ENCODE data around the gene HLA-C.

- TF ChIP-seq EZH2phosphoT487 (IDR thresholded peaks at IDR 0.05; ENCODE audit: insufficient read depth, low read depth) = no peak
- TF ChIP-seq EZH2 (IDR thresholded peaks at IDR 0.05; ENCODE audit: insufficient read depth, poor library complexity, severe bottlenecking) = no peak
Measured at GRCh38 chr6:31228476-31228875, 43.4 kb downstream of the HLA-C start.

Data from GM23248 (cell line).